Measurements from ENCODE around the gene CCN6.
"Not testable (repeated sequence)": the region's sequence is repeated elsewhere in the genome, so short reads cannot be mapped to it uniquely, and the experiment has no call there.

Gene CCN6

GRCh38 chr6:112100561-112100960 is 46.7 kb downstream of the CCN6 start:
- DNase-seq (ENCODE audit: extremely low spot score): no peak
- POLR2A ChIA-PET: interaction anchor here (1.5 kb wide), 1 partner anchor 13 kb away, joined by 6 read pairs; the partner anchor contains the start of genes FAM229B and TUBE1
- TF ChIP-seq ZNF384 (IDR thresholded peaks at IDR 0.05) (no peak), FOXK2 (IDR thresholded peaks at IDR 0.05) (no peak), L3MBTL2 (conservative IDR thresholded peaks at IDR 0.05) (no peak), ELF4 (IDR thresholded peaks at IDR 0.05) (no peak), FOXA1 (IDR thresholded peaks at IDR 0.05) (no peak), LEF1 (IDR thresholded peaks at IDR 0.05; ENCODE audit: borderline replicate concordance) (no peak), TARDBP (IDR thresholded peaks at IDR 0.05) (no peak), HDGF (IDR thresholded peaks at IDR 0.05; ENCODE audit: borderline replicate concordance) (no peak), BHLHE40 (IDR thresholded peaks at IDR 0.05; ENCODE audit: borderline replicate concordance) (no peak), ARNT (IDR thresholded peaks at IDR 0.05) (no peak)
- TF ChIP-seq, protein P1, sequence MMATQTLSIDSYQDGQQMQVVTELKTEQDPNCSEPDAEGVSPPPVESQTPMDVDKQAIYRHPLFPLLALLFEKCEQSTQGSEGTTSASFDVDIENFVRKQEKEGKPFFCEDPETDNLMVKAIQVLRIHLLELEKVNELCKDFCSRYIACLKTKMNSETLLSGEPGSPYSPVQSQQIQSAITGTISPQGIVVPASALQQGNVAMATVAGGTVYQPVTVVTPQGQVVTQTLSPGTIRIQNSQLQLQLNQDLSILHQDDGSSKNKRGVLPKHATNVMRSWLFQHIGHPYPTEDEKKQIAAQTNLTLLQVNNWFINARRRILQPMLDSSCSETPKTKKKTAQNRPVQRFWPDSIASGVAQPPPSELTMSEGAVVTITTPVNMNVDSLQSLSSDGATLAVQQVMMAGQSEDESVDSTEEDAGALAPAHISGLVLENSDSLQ (IDR thresholded peaks at IDR 0.05): no peak
- CTCF ChIA-PET: no interaction called here

- POLR2A ChIA-PET; DNase-seq (ENCODE audit: extremely low spot score); CTCF ChIA-PET: not testable (repeated sequence)
These were observed 52.1 kb downstream of the CCN6 start for GRCh38 chr6:112106026-112106425.

- TF ChIP-seq FOXK2 (IDR thresholded peaks at IDR 0.05) (no peak), TARDBP (IDR thresholded peaks at IDR 0.05) (no peak), FOXM1 (IDR thresholded peaks at IDR 0.05; ENCODE audit: borderline replicate concordance) (no peak), NFRKB (IDR thresholded peaks at IDR 0.05) (no peak), ZNF384 (IDR thresholded peaks at IDR 0.05) (no peak), L3MBTL2 (conservative IDR thresholded peaks at IDR 0.05) (no peak), HDGF (IDR thresholded peaks at IDR 0.05; ENCODE audit: borderline replicate concordance) (no peak), ELF4 (IDR thresholded peaks at IDR 0.05) (no peak), BHLHE40 (IDR thresholded peaks at IDR 0.05; ENCODE audit: borderline replicate concordance) (no peak), LEF1 (IDR thresholded peaks at IDR 0.05; ENCODE audit: borderline replicate concordance) (no peak), ARNT (IDR thresholded peaks at IDR 0.05) (no peak)
- TF ChIP-seq, protein P1 (IDR thresholded peaks at IDR 0.05): no peak
- ChIA-PET POLR2A (no interaction called here), CTCF (no interaction called here)
- DNase-seq (ENCODE audit: extremely low spot score): no peak
These were observed 52.7 kb downstream of the CCN6 start for GRCh38 chr6:112106562-112106961.

- TF ChIP-seq ELF4 (IDR thresholded peaks at IDR 0.05) (no peak), LEF1 (IDR thresholded peaks at IDR 0.05; ENCODE audit: borderline replicate concordance) (no peak), FOXA1 (IDR thresholded peaks at IDR 0.05) (no peak), L3MBTL2 (conservative IDR thresholded peaks at IDR 0.05) (no peak), FOXM1 (IDR thresholded peaks at IDR 0.05; ENCODE audit: borderline replicate concordance) (no peak), SUZ12 (IDR thresholded peaks at IDR 0.05) (no peak), ZNF384 (IDR thresholded peaks at IDR 0.05) (no peak), SP1 (IDR thresholded peaks at IDR 0.05) (no peak)
- TF ChIP-seq, protein P1 (IDR thresholded peaks at IDR 0.05): no peak
- ChIA-PET POLR2A (no interaction called here), CTCF (no interaction called here)
- DNase-seq (ENCODE audit: extremely low spot score): no peak
These were observed 55.4 kb downstream of the CCN6 start for GRCh38 chr6:112109262-112109661.

DNA sequence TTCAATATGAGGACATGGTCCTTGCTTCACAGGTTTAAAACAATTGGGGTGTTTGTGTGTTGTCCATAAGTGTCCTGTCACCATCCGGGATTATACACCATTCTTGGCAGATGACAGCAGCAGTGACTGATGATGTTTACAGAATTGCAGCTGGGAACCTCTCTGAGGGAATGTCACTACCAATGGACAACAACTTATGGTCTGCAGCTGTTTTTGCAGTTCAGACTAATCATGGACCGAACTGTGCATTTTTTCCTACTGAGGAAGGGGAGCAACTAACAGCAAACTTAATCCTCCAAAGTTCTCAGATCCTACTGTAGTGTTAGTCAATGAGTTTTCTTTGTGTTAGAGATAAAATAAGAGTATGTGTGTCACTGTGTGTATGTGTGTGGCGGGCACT is 59.5 kb downstream of the CCN6 start:
- no peak for DNase-seq (ENCODE audit: extremely low spot score)
- ChIA-PET POLR2A (interaction anchor here (1.1 kb wide), 1 partner anchor 26 kb away, joined by 3 read pairs; the partner anchor contains the start of genes FAM229B and TUBE1), CTCF (no interaction called here)
- no peak for TF ChIP-seq TARDBP (IDR thresholded peaks at IDR 0.05)

GRCh38 chr6:112113918-112114317 is 60.0 kb downstream of the CCN6 start:
- ChIA-PET CTCF (no interaction called here), POLR2A (interaction anchor here (1.1 kb wide), 1 partner anchor 27 kb away, joined by 3 read pairs; the partner anchor contains the start of genes FAM229B and TUBE1)
- DNase-seq (ENCODE audit: extremely low spot score): no peak
- TF ChIP-seq ARNT (IDR thresholded peaks at IDR 0.05) (no peak), ELF4 (IDR thresholded peaks at IDR 0.05) (no peak), TARDBP (IDR thresholded peaks at IDR 0.05) (no peak), SUZ12 (IDR thresholded peaks at IDR 0.05) (no peak), LEF1 (IDR thresholded peaks at IDR 0.05; ENCODE audit: borderline replicate concordance) (no peak), NFRKB (IDR thresholded peaks at IDR 0.05) (no peak), ZNF384 (IDR thresholded peaks at IDR 0.05) (no peak), SP1 (IDR thresholded peaks at IDR 0.05) (no peak), HDGF (IDR thresholded peaks at IDR 0.05; ENCODE audit: borderline replicate concordance) (no peak), FOXA1 (IDR thresholded peaks at IDR 0.05) (no peak), CTBP1 (IDR thresholded peaks at IDR 0.05; ENCODE audit: borderline replicate concordance) (no peak), FOXK2 (IDR thresholded peaks at IDR 0.05) (no peak), BHLHE40 (IDR thresholded peaks at IDR 0.05; ENCODE audit: borderline replicate concordance) (no peak), L3MBTL2 (conservative IDR thresholded peaks at IDR 0.05) (no peak), FOXM1 (IDR thresholded peaks at IDR 0.05; ENCODE audit: borderline replicate concordance) (no peak)
- TF ChIP-seq, protein P1 (IDR thresholded peaks at IDR 0.05): no peak

Data from HEK293T (cell line).